ENCODE results near the gene AK5. TPM values are rescaled to one million over a fixed set of nuclear protein-coding genes. Genes with fewer than 3 reads are reported as not detected.

Gene AK5
- total RNA-seq, 4 donors from 2014 or later = 0.79 to 4.1 TPM; not detected in 2

GRCh38 chr1:77584884-77585283 is 303.1 kb downstream of the AK5 start:
- DNase-seq = no peak
- TF ChIP-seq CTCF (IDR thresholded peaks at IDR 0.05) (no peak), POLR2A (IDR thresholded peaks at IDR 0.05) (no peak), EP300 (IDR thresholded peaks at IDR 0.05; ENCODE audit: low read depth) (no peak), POLR2AphosphoS5 (IDR thresholded peaks at IDR 0.05) (no peak)
- Histone ChIP-seq H3K4me1 (no peaks in the 10 kb centered on the region), H3K27ac (no peak overlapping the region), H3K27me3 (no peaks in the 10 kb centered on the region), H3K36me3 (peaks cover 0 to 30% (median 12%) of the 10 kb centered on the region in 4 donors), H3K4me3 (no peak overlapping the region), H3K9me3 (no peaks in the 10 kb centered on the region)
- in situ Hi-C loops (cut with MboI; ENCODE audit: low pct_ligation_motif_present in 1 of 4, low pct_unique_long_range_greater_than_20kb in 1 of 4, low sequenced_read_pairs in 3 of 4) = no loop called here
- intact Hi-C loops (cut with DNase I; ENCODE audit: low total_unique reads) = no loop called here
- WGBS, 2 donors (ENCODE audit: low coverage in 1 of 2) = 72 to 90% methylated on average over 2 of the region's 2 CpGs

GRCh38 chr1:77585610-77586314 is 303.9 kb downstream of the AK5 start:
- no peaks in the 10 kb centered on the region for H3K27me3 ChIP-seq
- no peak for TF ChIP-seq EP300 (IDR thresholded peaks at IDR 0.05; ENCODE audit: low read depth)
- 82 to 96% methylated on average over 2 of the region's 2 CpGs for WGBS, 2 donors (ENCODE audit: low coverage in 1 of 2)
- no peak overlapping the region for H3K27ac ChIP-seq
- in situ Hi-C loops (cut with MboI; ENCODE audit: low pct_ligation_motif_present in 1 of 4, low pct_unique_long_range_greater_than_20kb in 1 of 4, low sequenced_read_pairs in 3 of 4) = no loop called here
- H3K4me3 ChIP-seq = no peak overlapping the region
- H3K9me3 ChIP-seq = no peaks in the 10 kb centered on the region
- intact Hi-C loops (cut with DNase I; ENCODE audit: low total_unique reads) = no loop called here
- H3K4me1 ChIP-seq = peaks cover 0 to 7% (median 0%) of the 10 kb centered on the region in 4 donors
- H3K36me3 ChIP-seq = peaks cover 0 to 22% (median 7%) of the 10 kb centered on the region in 4 donors
- DNase-seq = no peak

- Histone ChIP-seq H3K36me3 (no peaks in the 10 kb centered on the region), H3K27ac (no peak overlapping the region), H3K9me3 (no peaks in the 10 kb centered on the region), H3K4me1 (peaks cover 0 to 8% (median 0%) of the 10 kb centered on the region in 4 donors), H3K4me3 (no peak overlapping the region), H3K27me3 (no peaks in the 10 kb centered on the region)
- WGBS, 2 donors (ENCODE audit: low coverage in 1 of 2) = 98 to 100% methylated on average over 5 of the region's 5 CpGs
- in situ Hi-C loops (cut with MboI; ENCODE audit: low pct_ligation_motif_present in 1 of 4, low pct_unique_long_range_greater_than_20kb in 1 of 4, low sequenced_read_pairs in 3 of 4) = no loop called here
- no peak for TF ChIP-seq CTCF (IDR thresholded peaks at IDR 0.05)
- no peak for TF ChIP-seq EP300 (IDR thresholded peaks at IDR 0.05; ENCODE audit: low read depth)
- TF ChIP-seq POLR2AphosphoS5 (IDR thresholded peaks at IDR 0.05) = no peak
- no peak for TF ChIP-seq POLR2A (IDR thresholded peaks at IDR 0.05)
- intact Hi-C loops (cut with DNase I; ENCODE audit: low total_unique reads) = no loop called here
- DNase-seq = no peak
Observed at GRCh38 chr1:77589231-77589630, 307.4 kb downstream of the AK5 start.

- intact Hi-C loops (cut with DNase I; ENCODE audit: low total_unique reads) = no loop called here
- Histone ChIP-seq H3K27ac (no peak overlapping the region), H3K4me1 (peaks cover 0 to 8% (median 0%) of the 10 kb centered on the region in 4 donors), H3K4me3 (no peak overlapping the region), H3K36me3 (no peaks in the 10 kb centered on the region), H3K27me3 (no peaks in the 10 kb centered on the region), H3K9me3 (no peaks in the 10 kb centered on the region)
- TF ChIP-seq POLR2AphosphoS5 (IDR thresholded peaks at IDR 0.05) = no peak
- no peak for TF ChIP-seq CTCF (IDR thresholded peaks at IDR 0.05)
- TF ChIP-seq EP300 (IDR thresholded peaks at IDR 0.05; ENCODE audit: low read depth) = no peak
- TF ChIP-seq POLR2A (IDR thresholded peaks at IDR 0.05) = no peak
- WGBS, 2 donors (ENCODE audit: low coverage in 1 of 2) = 90 to 100% methylated on average over 1 of the region's 1 CpG
- no peak for DNase-seq
- in situ Hi-C loops (cut with MboI; ENCODE audit: low pct_ligation_motif_present in 1 of 4, low pct_unique_long_range_greater_than_20kb in 1 of 4, low sequenced_read_pairs in 3 of 4) = no loop called here
Observed at GRCh38 chr1:77590651-77591050, 308.8 kb downstream of the AK5 start.

All from transverse colon (tissue), 4 donors.